HG03442 (cell line): ENCODE data around the gene MOGAT2.
"Not testable (repeated sequence)": the region's sequence is repeated elsewhere in the genome, so short reads cannot be mapped to it uniquely, and the experiment has no call there.

Source experiments
- ATAC-seq: cut with Tn5 transposase; IDR thresholded peaks from one replicate; pipeline ENCODE4 v1.9.1; 2021; ENCODE audit warnings: mild to moderate bottlenecking, moderate library complexity; ENCODE audit not compliant: unreplicated experiment

MOGAT2 gene

DNA sequence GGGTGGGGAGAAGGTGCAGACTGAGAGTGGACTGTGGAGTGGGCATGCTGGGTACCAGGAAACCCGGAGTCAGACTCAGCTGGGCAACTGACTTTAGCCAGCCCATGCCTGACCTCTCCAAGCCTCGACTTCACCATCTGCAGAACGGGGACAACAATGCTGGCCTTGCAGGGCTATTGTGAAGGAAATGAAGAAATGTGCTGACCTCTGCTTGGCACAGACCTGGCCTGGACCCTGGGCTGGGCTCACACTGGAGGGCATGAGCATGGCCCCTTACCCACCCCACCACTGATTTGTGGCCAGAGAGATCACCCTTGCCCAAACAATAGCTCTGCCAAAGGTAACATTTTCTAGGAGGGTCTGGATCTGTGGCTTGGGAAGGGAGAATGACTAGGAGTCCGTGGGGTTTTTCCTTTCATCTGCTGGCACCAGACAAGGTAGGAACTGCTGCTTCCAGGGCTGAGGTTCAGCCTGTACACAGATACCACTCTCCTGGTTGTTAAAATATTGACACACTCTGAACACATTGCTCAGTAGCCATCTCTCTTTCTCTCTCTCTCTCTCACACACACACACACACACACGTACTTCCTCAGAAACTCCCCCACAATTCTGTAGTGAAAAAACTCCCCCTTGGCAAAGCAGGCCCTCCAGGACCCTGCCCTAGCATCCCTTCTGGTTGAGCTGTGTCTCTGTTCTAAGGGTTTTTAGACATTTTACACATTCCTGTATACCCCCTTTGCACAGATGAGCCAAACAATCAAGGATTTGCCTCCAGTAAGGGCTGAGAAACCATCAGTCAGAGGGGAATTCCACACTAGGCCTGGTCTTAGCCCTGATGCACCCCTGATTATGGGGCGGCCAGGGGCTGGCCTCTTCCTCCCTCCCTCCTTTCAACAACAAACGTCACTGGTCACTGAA is 1.0 kb downstream of the MOGAT2 start:
- no peak for ATAC-seq

DNA sequence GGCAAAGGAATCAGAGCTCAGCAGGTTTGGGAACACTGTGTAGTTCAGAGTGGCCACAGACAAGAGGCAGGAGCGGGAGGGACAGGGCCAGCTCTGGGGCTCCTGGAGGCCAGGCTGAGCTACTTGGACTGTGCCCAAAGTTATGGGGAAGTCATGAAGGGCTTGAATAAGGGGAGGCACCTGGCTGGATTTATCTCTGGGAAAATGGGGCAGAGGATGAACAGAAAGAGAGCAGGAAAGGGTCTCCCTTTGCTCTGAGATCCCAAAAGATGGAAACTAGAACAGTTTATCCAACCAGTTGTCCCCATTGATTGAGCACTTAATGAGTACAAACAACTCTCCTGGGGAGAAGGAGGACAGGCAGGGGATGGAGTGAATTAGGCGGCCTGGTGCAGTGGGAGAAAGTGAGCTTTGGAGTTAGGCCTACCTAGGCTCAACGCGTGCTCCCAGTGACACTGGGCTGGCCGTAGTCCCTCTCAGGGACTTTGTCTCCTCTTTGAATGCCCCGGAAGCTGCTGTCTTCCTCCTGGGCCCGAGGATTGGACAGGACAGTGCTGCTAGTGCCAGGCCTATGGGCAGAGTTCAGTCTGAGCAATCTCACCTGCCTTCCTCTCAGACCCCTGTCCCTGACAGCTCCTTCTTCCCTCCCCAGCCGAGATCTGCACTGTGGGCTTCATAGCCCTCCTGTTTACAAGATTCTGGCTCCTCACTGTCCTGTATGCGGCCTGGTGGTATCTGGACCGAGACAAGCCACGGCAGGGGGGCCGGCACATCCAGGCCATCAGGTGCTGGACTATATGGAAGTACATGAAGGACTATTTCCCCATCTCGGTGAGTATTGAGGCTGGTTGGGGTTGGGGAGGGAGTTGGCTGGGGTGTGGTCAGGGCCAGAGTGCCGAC is 2.0 kb downstream of the MOGAT2 start:
- ATAC-seq, result no peak

DNA sequence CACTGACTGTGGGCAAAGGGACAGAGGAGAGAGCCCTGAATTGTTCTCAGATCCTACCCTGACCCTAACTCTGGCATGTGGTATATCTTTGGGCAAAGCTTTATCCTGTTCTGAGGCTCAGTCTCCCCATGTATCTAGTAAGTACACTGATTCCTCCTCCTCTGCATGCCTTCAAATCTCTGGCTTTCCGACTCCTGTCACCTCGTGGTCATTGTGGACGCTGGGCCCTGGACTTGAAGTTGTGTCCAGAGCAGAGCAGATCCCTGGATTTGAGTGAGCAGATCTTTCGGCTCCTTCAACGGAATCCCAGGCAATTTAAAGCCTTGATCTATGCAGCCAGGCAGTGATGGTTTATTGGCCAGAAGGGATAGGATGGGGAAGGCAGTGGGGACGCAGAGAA is 3.0 kb downstream of the MOGAT2 start:
- no peak for ATAC-seq

DNA sequence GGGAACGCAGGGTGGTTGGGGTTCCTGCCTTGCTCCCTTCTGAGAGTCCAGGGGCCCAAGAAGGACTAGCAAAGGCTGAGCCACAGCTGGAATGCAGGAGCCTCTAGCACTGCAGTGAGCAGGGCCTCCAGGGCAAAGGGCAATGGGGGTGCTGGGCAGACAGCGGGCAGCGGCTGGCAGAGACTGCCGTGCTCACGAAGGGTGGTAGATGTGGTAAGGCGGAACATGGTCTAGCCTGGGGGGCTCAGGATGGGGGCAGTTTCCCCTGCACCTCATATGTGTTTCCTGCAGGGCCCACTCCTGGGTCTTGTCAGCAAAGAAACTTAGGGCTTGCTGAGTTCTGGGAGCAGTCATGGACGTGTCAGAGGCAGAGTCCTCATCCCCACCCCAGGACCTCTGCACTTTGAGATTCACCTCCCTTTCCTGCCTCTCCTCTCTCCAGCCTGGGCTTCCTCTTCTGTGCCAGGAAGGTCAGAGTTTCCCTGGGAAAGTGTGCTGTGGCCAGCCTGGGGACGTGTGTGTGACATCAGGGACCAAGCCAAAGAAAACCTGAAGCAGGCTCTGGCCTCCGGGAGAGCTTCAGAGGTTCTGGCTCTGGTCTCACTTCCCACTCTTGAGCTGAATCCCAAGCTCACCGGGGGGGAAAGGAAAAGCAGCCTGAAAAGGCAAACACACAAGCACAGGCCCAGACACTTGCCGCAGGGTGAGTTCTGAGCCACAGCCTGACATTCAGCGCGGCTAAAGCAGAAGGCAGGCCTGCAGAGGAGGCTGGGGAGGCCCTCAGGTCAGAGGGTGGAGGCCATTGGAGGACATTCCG is 4.4 kb downstream of the MOGAT2 start:
- ATAC-seq, result no peak

DNA sequence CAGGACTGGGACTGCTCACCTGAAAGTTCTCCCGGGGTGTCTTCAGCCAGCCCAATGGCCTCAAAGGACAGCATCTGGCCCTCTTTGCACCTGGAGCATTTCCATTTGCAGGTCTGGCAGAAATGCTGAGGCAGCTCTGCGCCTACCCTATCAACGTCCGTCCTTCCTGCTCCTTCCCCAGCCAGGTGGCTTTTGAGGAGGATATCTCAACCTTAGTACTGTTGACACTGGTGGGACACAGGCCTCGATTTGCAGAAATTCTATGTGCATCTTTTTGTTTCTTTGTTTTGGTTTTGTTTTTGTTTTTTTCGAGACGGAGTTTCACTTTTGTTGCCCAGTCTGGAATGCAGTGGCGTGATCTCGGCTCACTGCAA is 5.0 kb downstream of the MOGAT2 start:
- no peak for ATAC-seq

DNA sequence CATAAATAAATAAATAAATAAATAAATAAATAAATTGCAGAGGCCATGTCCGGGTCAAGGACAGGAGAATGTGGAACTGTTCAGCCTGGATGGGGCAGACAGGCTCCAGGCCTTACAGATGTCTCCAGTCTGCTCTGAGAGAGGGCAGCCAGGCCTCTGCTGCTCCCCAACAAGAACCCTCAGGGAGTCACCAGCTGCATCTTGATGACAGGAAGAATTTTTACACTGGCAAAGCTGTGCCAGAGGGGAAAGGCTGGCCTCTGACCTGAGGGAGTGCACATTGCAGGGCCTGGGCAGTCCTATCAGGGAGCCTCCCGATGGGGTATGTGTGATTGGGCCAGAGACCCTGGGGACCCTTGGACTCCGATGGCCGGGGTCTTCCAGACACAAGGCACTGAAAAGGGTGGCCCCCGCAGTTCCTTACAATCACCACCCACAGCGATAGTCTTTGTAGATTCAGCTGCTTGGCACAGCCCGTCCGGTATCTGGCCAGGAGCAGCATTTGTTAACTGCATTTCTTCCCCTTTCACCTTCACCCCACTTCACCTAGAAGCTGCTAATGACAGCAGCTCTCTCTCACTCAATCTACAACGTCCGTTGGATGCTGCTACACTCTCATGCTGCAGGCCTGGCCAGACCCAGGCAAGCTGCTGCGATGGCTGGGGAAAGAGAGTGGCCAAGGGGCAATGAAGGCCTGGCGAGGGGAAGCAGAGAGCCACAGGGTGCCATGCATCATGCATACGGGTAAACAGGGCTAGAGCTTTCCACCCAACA is 8.1 kb downstream of the MOGAT2 start:
- no peak for ATAC-seq

DNA sequence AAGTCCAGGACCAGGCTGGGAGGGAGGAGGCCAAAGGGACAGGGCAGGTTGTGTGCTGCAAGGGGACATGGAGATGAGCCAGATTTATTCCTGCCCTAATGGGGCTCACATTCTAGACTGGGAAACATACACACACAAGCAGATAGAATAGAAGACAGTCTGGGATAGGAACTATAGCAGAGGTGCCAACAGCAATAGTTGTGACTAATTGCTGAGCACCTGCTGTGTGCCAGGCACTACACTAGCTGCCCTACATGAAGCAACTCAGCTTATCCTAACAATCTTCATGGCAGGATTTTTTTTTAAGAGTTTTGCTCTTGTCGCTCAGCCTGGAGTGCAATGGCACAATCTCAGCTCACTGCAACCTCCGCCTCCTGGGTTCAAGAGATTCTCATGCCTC is 11.4 kb downstream of the MOGAT2 start:
- no peak for ATAC-seq

GRCh38 chr11:75731095-75731494 is 13.5 kb downstream of the MOGAT2 start:
- no peak for ATAC-seq

DNA sequence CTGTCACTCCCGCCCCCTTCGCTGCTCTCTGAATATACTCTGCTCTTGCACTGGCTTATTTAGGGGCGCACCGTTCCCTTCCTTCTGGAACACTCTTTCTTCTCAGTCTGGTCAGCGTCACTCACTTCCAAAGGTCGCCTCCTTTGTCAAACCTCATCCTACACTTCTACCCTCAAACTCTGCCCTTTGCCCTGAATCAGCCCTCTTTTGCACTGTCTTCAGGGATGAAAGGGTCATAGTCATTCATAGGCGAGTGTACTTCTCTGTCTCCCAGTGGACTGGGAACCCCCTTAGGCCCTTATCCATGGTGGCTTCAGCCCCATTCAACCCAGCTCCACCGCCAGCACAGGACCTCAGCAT is 15.4 kb downstream of the MOGAT2 start:
- ATAC-seq, result no peak

DNA sequence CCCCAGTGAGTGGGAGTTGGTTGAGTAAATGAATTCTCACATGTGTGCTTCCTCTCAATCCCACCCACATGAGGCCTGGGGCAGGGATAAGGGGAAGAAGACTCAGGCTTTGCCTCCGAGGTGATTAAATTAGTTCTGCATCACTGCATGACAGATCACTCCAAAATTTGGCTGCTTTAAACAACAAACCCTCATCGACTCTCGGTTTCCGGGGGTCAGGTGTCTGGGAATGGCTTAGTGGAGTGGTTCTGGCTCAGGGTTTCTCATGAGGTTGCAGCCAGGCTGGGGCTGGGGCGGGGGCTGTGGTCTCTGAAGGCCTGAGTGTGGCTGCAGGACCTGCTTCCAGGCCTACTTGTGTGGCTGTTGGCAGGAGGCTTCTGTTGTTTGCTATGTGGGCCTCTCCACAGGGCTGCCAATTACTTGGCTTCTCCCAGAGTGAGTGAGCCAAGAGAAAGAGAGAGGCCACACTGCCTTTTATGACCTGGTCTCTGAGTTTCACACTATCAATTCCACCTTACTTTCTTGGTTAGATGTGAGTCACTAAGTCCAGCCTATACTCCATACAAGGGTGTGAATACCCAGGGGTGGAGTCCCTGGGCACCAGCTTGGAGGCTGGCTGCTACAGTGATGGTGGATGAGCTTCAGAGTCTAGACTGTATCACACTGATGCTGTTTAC is 15.9 kb downstream of the MOGAT2 start:
- peak; percentile 41 for ATAC-seq

DNA sequence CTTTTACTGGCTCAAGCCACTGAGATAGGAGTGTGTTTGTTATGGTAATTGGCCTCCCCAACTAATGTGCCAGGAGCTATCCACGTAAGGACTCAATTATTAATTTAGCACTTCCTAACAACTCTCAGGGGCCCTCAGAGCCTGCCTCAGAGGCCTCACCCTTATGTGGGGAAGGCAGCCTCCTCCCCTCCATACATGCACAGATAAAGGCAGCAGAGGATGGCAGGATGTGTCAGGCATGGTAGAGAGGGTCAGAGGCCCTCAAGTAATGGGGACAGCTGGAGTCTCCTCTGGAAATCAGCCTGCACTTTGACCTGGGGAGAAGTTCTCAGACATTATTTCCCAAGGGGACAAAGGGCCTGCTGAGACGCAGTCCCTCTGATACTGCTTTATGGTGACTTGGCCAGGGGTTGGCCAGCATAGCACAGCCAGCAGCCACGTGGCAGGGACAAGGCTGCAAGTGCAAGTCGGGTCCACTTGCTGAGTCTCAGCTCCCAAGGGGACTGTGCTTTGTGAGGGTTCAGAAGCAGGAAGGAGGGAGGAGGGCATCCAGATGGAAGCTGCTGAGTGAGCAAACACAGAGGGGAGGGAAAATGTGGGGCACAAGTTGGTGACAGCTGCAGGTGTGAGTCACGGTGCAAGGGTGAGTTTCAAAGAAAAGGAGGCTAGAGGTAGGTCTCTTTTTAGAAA is 17.0 kb downstream of the MOGAT2 start:
- no peak for ATAC-seq

DNA sequence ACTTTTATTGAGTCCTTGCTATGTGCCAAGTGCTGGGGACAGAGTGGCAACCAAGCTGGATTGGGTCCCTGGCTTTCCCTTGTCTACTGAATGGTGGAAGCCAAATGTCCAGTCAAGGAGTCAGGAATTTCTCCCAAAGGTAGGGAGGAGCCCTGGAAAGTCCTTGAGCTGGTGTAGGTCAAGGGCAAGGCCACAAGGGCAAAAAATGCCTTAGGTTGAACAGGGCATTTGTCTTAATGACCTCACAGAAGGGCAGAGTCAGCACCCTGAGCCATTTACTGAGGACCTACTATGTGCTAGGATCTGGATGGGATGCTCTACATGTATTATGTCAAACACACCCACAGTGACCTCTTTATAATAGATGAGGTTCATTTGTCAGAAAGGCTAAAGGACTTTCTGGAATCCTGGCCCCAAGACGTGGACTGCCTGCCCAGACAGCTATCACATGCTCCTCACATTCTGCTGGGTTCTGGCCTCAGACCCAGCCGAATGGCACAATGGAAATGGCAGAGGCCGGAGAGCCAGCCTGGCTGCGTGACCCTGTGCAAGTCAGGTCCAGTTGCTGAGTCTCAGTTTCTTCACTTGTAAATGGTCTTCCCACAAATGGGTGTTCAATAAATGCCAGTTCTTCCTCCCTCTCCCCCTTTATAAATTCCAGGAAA is 17.7 kb downstream of the MOGAT2 start:
- ATAC-seq, result no peak

DNA sequence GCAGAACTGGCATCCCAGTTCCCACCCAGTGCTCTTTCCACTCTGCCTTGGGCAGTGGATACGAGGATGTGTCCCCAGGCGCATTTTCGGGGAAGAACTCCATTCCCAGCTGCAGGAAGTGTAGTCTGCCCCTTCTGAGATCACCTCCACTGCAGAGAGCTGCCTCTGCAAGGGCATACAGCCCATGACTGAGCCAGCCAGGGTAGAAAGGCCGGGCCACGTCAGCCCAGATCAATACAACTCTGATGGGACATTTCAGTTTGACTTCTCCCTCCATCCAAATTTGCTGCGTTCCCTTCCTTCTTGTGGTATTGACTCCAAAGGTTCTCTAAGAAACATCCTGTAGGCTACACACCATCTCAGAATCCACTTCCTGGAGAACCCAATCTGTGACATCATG is 19.7 kb downstream of the MOGAT2 start:
- no peak for ATAC-seq

GRCh38 chr11:75740681-75741080 is 23.0 kb downstream of the MOGAT2 start:
- ATAC-seq, result no peak

DNA sequence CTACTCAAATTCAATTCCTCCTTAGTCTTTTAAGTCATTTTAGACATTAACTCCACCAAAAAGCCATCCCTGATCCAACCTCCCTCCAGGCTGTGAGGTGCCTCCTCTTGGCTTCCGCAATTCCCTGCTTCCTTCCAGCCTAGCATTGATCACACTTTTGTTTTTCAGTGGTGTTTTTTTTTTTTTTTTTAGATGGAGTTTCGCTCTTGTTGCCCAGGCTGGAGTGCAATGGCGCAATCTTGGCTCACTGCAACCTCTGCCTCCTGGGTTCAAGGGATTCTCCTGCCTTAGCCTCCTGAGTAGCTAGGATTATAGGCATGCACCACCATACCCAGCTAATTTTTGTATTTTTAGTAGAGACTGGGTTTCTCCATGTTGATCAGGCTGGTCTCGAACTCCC is 25.5 kb downstream of the MOGAT2 start:
- ATAC-seq, result not testable (repeated sequence)

- no peak for ATAC-seq
Measured at GRCh38 chr11:75743711-75744563, 26.3 kb downstream of the MOGAT2 start.

- no peak for ATAC-seq
Measured at GRCh38 chr11:75745807-75746206, 28.2 kb downstream of the MOGAT2 start.
